Astrocyte of the spinal cord (primary cell): ENCODE results near the gene ELP5.

Source experiments
- DNase-seq: peaks from one replicate; pipeline ENCODE4 v3.0.0; 2011; ENCODE audit warnings: low read depth, low spot score
- H3K4me3 ChIP-seq: 2 replicates; pipeline ENCODE4 v1.5.1; 2011; ENCODE audit warnings: low read depth, mild to moderate bottlenecking, low read length, moderate library complexity
- CTCF ChIP-seq: IDR thresholded peaks from 2 replicates; pipeline ENCODE4 v1.5.1; 2012; ENCODE audit warnings: low read depth, mild to moderate bottlenecking, low read length, inconsistent platforms
- in situ Hi-C: cut with HindIII; loops from 2 replicates; pipeline ENCODE4 v1.10.0; 2017; ENCODE audit warnings: low sequenced_read_pairs

The ELP5 gene

GRCh38 chr17:7237761-7238419 is 14.1 kb upstream of the ELP5 start:
- no peak for TF ChIP-seq CTCF
- peak; percentile 66 for DNase-seq
- in situ Hi-C loops: no loop called here
- peak overlapping the region; percentile 98 for H3K4me3 ChIP-seq

GRCh38 chr17:7238420-7239090 is 13.5 kb upstream of the ELP5 start:
- peak overlapping the region; percentile 98 for H3K4me3 ChIP-seq
- no peak for TF ChIP-seq CTCF
- in situ Hi-C loops: no loop called here
- no peak for DNase-seq

- H3K4me3 ChIP-seq: peak within 1 kb of the TSS; percentile 98
- TF ChIP-seq CTCF: no peak
- peak; percentile 100 for DNase-seq
- in situ Hi-C loops: no loop called here
Observed at GRCh38 chr17:7239091-7240027, 12.7 kb upstream of the ELP5 start, which contains the start of gene PHF23. Gene PHF23, minus strand, starts transcription at chr17:7239457. Its CDS starts 178 bp downstream, at chr17:7239279.

- no peak for TF ChIP-seq CTCF
Observed at GRCh38 chr17:7240375-7240774, 11.6 kb upstream of the ELP5 start.

GRCh38 chr17:7241090-7241733 is 10.8 kb upstream of the ELP5 start:
- in situ Hi-C loops: no loop called here
- DNase-seq: no peak
- H3K4me3 ChIP-seq: peak overlapping the region; percentile 96
- no peak for TF ChIP-seq CTCF

More at GRCh38 chr17:7240375-7240774, 11.6 kb upstream of the ELP5 start:
- H3K4me3 ChIP-seq: peak overlapping the region; percentile 12
- DNase-seq: no peak
- in situ Hi-C loops: no loop called here
